GM12878 (cell line): ENCODE data around the gene TACR1. TPM values are rescaled to one million over a fixed set of nuclear protein-coding genes. Genes with fewer than 3 reads are reported as not detected.
A peak's percentile ranks its signal among the peaks of the same experiment; 100 is the strongest.

Source experiments
- CTCF ChIP-seq, 3 experiments: IDR thresholded peaks in 2 of 3; conservative IDR thresholded peaks in 1 of 3; 2 replicates each; pipeline ENCODE4 v1.5.1; 2011; ENCODE audit warnings: low read depth in 3 of 3, low read length in 3 of 3, mild to moderate bottlenecking in 3 of 3, control low read depth in 2 of 3, moderate library complexity in 2 of 3, inconsistent platforms in 1 of 3, mixed read lengths in 1 of 3; ENCODE audit not compliant: control insufficient read depth in 2 of 3, insufficient read depth in 1 of 3; ENCODE audit errors: extremely low read depth in 1 of 3
- NFYA ChIP-seq: IDR thresholded peaks from 2 replicates; pipeline ENCODE4 v1.6.1; 2011; ENCODE audit warnings: low read depth, mild to moderate bottlenecking, low read length, improper control_type of control experiment, borderline replicate concordance
- PRDM15 ChIP-seq: fragments of 450-650 bp; formaldehyde crosslinking; IDR thresholded peaks from 2 replicates; pipeline ENCODE4 v1.4.0; 2020; ENCODE audit warnings: mild to moderate bottlenecking, moderate library complexity
- RAD21 ChIP-seq: IDR thresholded peaks from 2 replicates; pipeline ENCODE4 v1.6.1; 2011; ENCODE audit warnings: mild to moderate bottlenecking, low read depth, low read length, moderate library complexity; ENCODE audit not compliant: insufficient read depth
- SUPT20H ChIP-seq: IDR thresholded peaks from 2 replicates; pipeline ENCODE4 v1.6.1; 2011; ENCODE audit warnings: low read depth, mild to moderate bottlenecking, low read length, moderate library complexity, borderline replicate concordance; ENCODE audit not compliant: control insufficient read depth
- polyA plus RNA-seq, 11 experiments: library from polyadenylated mRNA; depleted of rRNA in 4 of 11; unstranded in 6 of 11; stranded (reverse) in 5 of 11; fragments of >200 nt; fragmentation: Nextera tagmentation in 4 of 11; fragmentation: Illumina TruSeq in 1 of 11; extraction: Ambion mirVana in 4 of 11; extraction: Trizol in 1 of 11; gene quantifications; 1 replicate in 1 of 11; 2 replicates in 10 of 11; pipeline versions ENCODE4 v1.2.1 to v1.2.3, GENCODE V29; 2011 to 2016; ENCODE audit warnings: inconsistent platforms in 2 of 11, missing spikeins in 2 of 11, low read depth in 1 of 11
- total RNA-seq, 4 experiments: library from RNA; depleted of rRNA in 3 of 4; stranded (reverse); fragments of >200 nt in 3 of 4; fragmentation: Illumina TruSeq in 1 of 4; extraction: Trizol in 1 of 4; gene quantifications; 2 replicates each; pipeline versions ENCODE4 v1.2.1 to v1.2.3, GENCODE V29; 2013 to 2021
- TF ChIP-seq, protein P1 (sequence below): IDR thresholded peaks from 2 replicates; pipeline ENCODE4 v1.6.1; 2011; ENCODE audit warnings: low read depth, low read length, improper control_type of control experiment, borderline replicate concordance
- TF ChIP-seq, protein P2 (sequence below): fragments of 450-650 bp; formaldehyde crosslinking; IDR thresholded peaks from 2 replicates; pipeline ENCODE4 v1.5.0; 2022; ENCODE audit warnings: mild to moderate bottlenecking, missing genetic modification characterization

TACR1 gene
- total and polyA plus RNA-seq, 10 of the 15 experiments (the other 5 are each of a cell fraction or from before 2014, with no cell fraction given): 0.04 to 1.4 (median 0.15) TPM

GRCh38 chr2:75130171-75130570, 69.1 kb downstream of the TACR1 start (continued):
- TF ChIP-seq PRDM15 (CRISPR knock-in tag): no peak
- TF ChIP-seq, protein P1, sequence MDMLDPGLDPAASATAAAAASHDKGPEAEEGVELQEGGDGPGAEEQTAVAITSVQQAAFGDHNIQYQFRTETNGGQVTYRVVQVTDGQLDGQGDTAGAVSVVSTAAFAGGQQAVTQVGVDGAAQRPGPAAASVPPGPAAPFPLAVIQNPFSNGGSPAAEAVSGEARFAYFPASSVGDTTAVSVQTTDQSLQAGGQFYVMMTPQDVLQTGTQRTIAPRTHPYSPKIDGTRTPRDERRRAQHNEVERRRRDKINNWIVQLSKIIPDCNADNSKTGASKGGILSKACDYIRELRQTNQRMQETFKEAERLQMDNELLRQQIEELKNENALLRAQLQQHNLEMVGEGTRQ: no peak
- TF ChIP-seq CTCF (IDR thresholded peaks at IDR 0.05 in 2 of 3, conservative IDR thresholded peaks at IDR 0.05 in 1 of 3; ENCODE audit: control insufficient read depth in 2 of 3, extremely low read depth in 1 of 3, insufficient read depth in 1 of 3, low read depth in 3 of 3, low read length in 3 of 3): peak; percentile 5 to 27 (median 24); a peak in 2 of 6 replicates
- no peak for TF ChIP-seq NFYA
- TF ChIP-seq, protein P2, sequence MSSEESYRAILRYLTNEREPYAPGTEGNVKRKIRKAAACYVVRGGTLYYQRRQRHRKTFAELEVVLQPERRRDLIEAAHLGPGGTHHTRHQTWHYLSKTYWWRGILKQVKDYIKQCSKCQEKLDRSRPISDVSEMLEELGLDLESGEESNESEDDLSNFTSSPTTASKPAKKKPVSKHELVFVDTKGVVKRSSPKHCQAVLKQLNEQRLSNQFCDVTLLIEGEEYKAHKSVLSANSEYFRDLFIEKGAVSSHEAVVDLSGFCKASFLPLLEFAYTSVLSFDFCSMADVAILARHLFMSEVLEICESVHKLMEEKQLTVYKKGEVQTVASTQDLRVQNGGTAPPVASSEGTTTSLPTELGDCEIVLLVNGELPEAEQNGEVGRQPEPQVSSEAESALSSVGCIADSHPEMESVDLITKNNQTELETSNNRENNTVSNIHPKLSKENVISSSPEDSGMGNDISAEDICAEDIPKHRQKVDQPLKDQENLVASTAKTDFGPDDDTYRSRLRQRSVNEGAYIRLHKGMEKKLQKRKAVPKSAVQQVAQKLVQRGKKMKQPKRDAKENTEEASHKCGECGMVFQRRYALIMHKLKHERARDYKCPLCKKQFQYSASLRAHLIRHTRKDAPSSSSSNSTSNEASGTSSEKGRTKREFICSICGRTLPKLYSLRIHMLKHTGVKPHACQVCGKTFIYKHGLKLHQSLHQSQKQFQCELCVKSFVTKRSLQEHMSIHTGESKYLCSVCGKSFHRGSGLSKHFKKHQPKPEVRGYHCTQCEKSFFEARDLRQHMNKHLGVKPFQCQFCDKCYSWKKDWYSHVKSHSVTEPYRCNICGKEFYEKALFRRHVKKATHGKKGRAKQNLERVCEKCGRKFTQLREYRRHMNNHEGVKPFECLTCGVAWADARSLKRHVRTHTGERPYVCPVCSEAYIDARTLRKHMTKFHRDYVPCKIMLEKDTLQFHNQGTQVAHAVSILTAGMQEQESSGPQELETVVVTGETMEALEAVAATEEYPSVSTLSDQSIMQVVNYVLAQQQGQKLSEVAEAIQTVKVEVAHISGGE (CRISPR knock-in tag): no peak
- peak; percentile 50; the same call in 1 of the 2 replicates for TF ChIP-seq RAD21
- no peak for TF ChIP-seq SUPT20H
- TF ChIP-seq, all 136 proteins: peak for 2
